ENCODE results near the gene ARTN. TPM values are rescaled to one million over a fixed set of nuclear protein-coding genes. Genes with fewer than 3 reads are reported as not detected.

The ARTN gene
- total and polyA plus RNA-seq, 2 experiments from 2014 or later = 6.7 to 35.7 TPM

- no peak for ATAC-seq
- H3K36me3 Mint-ChIP-seq (ENCODE audit: low read depth) = peaks cover 3% of the 10 kb centered on the region; the same call in 1 of the 3 replicates
- H3K4me1 ChIP-seq (ENCODE audit: insufficient read depth) = peaks cover 22% of the 10 kb centered on the region
These were observed 42.8 kb upstream of the ARTN start for GRCh38 chr1:43890815-43891214.

More at GRCh38 chr1:43890815-43891214, 42.8 kb upstream of the ARTN start:
- Mint-ChIP-seq H3K27me3 (ENCODE audit: insufficient read depth, low read depth, poor library complexity) (peaks cover 3% of the 10 kb centered on the region), H3K27ac (no peak overlapping the region), H3K9me3 (no peaks in the 10 kb centered on the region), H3K4me3 (no peak overlapping the region), H3K4me1 (peaks cover 11% of the 10 kb centered on the region)
- Histone ChIP-seq H3K36me3 (ENCODE audit: insufficient read depth) (no peaks in the 10 kb centered on the region), H3F3A (replicated peaks; ENCODE audit: low read depth) (no peaks in the 10 kb centered on the region), H3K4me3 (no peak overlapping the region), H3K27ac (ENCODE audit: low read depth) (no peak overlapping the region), H3K79me2 (replicated peaks; ENCODE audit: insufficient read depth) (no peaks in the 10 kb centered on the region), H2AFZ (no peak overlapping the region), H3K9me2 (ENCODE audit: insufficient read depth) (peaks cover 8% of the 10 kb centered on the region), H3K4me2 (no peak overlapping the region), H4K20me1 (replicated peaks; ENCODE audit: insufficient read depth) (no peaks in the 10 kb centered on the region), H3K27me3 (ENCODE audit: insufficient read depth) (no peaks in the 10 kb centered on the region)
- no peak for DNase-seq (ENCODE audit: low spot score)
- TF ChIP-seq EZH2 (IDR thresholded peaks at IDR 0.05; ENCODE audit: low read depth, unreplicated experiment) = no peak
- TF ChIP-seq STAT1 (IDR thresholded peaks at IDR 0.05; ENCODE audit: unreplicated experiment) = no peak
- TF ChIP-seq CREB1 (CRISPR knock-in tag; IDR thresholded peaks at IDR 0.05; ENCODE audit: low read depth) = no peak
- no peak for TF ChIP-seq ZNF462 (CRISPR knock-in tag; IDR thresholded peaks at IDR 0.05)
- TF ChIP-seq, protein P1, sequence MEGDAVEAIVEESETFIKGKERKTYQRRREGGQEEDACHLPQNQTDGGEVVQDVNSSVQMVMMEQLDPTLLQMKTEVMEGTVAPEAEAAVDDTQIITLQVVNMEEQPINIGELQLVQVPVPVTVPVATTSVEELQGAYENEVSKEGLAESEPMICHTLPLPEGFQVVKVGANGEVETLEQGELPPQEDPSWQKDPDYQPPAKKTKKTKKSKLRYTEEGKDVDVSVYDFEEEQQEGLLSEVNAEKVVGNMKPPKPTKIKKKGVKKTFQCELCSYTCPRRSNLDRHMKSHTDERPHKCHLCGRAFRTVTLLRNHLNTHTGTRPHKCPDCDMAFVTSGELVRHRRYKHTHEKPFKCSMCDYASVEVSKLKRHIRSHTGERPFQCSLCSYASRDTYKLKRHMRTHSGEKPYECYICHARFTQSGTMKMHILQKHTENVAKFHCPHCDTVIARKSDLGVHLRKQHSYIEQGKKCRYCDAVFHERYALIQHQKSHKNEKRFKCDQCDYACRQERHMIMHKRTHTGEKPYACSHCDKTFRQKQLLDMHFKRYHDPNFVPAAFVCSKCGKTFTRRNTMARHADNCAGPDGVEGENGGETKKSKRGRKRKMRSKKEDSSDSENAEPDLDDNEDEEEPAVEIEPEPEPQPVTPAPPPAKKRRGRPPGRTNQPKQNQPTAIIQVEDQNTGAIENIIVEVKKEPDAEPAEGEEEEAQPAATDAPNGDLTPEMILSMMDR (conservative IDR thresholded peaks at IDR 0.05; ENCODE audit: low read depth in 2 of 2) = no peak
- no peak for TF ChIP-seq POLR2AphosphoS5 (IDR thresholded peaks at IDR 0.05; ENCODE audit: low read depth)
- TF ChIP-seq EZH2phosphoT487 (IDR thresholded peaks at IDR 0.05; ENCODE audit: unreplicated experiment) = no peak
- TF ChIP-seq JUNB (IDR thresholded peaks at IDR 0.05; ENCODE audit: unreplicated experiment) = no peak
- no peak for TF ChIP-seq NANOG (IDR thresholded peaks at IDR 0.05; ENCODE audit: borderline replicate concordance)
- TF ChIP-seq REST (IDR thresholded peaks at IDR 0.05; ENCODE audit: unreplicated experiment) = no peak
- no peak for TF ChIP-seq ZNF114 (CRISPR knock-in tag; IDR thresholded peaks at IDR 0.05)
- no peak for TF ChIP-seq ETS1 (IDR thresholded peaks at IDR 0.05)
- no peak for TF ChIP-seq ZNF331 (CRISPR knock-in tag; IDR thresholded peaks at IDR 0.05; ENCODE audit: low read depth)

Measured in GM23338 (cell line).